ENCODE measurements around the gene RSAD2. TPM values are rescaled to one million over a fixed set of nuclear protein-coding genes. Genes with fewer than 3 reads are reported as not detected.

Gene RSAD2
- total and polyA plus RNA-seq, 9 of the 15 experiments (the other 6 are each of a cell fraction or from before 2014, with no cell fraction given), result 0.15 to 1.4 (median 0.28) TPM

DNA sequence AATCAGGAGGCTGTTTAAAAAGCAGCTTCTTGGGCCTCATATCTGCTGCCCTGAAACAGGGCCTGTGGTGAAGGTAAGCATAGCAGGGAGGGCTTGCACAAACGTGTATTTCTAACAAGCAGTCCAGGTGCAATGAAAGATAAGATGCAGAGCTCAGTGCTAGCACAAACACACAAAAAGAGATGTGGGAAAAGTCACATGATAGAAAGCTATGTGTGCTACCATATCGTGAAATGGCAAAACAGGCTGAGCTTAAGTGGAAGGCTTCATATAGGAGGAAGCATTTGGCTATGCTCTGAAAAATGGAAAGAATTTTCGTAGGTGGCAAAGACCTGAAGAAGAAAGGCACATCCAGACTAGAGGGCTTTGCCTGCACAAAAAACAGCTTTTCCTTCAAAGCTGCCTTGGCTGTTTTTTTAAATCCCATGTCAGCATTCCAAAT, 10.2 kb downstream of the RSAD2 start (continued):
- TF ChIP-seq, protein P1, sequence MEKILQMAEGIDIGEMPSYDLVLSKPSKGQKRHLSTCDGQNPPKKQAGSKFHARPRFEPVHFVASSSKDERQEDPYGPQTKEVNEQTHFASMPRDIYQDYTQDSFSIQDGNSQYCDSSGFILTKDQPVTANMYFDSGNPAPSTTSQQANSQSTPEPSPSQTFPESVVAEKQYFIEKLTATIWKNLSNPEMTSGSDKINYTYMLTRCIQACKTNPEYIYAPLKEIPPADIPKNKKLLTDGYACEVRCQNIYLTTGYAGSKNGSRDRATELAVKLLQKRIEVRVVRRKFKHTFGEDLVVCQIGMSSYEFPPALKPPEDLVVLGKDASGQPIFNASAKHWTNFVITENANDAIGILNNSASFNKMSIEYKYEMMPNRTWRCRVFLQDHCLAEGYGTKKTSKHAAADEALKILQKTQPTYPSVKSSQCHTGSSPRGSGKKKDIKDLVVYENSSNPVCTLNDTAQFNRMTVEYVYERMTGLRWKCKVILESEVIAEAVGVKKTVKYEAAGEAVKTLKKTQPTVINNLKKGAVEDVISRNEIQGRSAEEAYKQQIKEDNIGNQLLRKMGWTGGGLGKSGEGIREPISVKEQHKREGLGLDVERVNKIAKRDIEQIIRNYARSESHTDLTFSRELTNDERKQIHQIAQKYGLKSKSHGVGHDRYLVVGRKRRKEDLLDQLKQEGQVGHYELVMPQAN (IDR thresholded peaks at IDR 0.05; ENCODE audit: borderline replicate concordance), result no peak
- TF ChIP-seq ZNF766 (CRISPR knock-in tag; conservative IDR thresholded peaks at IDR 0.05) (peak; percentile 70), MAZ (CRISPR knock-in tag; conservative IDR thresholded peaks at IDR 0.05 in 1 of 2, IDR thresholded peaks at IDR 0.05 in 1 of 2) (peak; percentile 61 to 70), HDAC2 (IDR thresholded peaks at IDR 0.05) (peak; percentile 95), ZNF696 (CRISPR knock-in tag; conservative IDR thresholded peaks at IDR 0.05) (no peak), FIP1L1 (IDR thresholded peaks at IDR 0.05; ENCODE audit: low read depth, low read length, poor library complexity, severe bottlenecking) (no peak), CTBP1 (IDR thresholded peaks at IDR 0.05; ENCODE audit: borderline replicate concordance) (peak; percentile 95), TEAD4 (IDR thresholded peaks at IDR 0.05; ENCODE audit: low read length) (peak; percentile 97), TEAD4 (CRISPR knock-in tag; IDR thresholded peaks at IDR 0.05; ENCODE audit: borderline replicate concordance) (no peak), ZNF282 (CRISPR knock-in tag; IDR thresholded peaks at IDR 0.05) (no peak), POLR3G (IDR thresholded peaks at IDR 0.05; ENCODE audit: extremely low read depth, insufficient read length, insufficient replicate concordance) (no peak), ZNF780A (CRISPR knock-in tag; IDR thresholded peaks at IDR 0.05) (no peak), ARID2 (IDR thresholded peaks at IDR 0.05) (no peak)
- TF ChIP-seq, protein P2, sequence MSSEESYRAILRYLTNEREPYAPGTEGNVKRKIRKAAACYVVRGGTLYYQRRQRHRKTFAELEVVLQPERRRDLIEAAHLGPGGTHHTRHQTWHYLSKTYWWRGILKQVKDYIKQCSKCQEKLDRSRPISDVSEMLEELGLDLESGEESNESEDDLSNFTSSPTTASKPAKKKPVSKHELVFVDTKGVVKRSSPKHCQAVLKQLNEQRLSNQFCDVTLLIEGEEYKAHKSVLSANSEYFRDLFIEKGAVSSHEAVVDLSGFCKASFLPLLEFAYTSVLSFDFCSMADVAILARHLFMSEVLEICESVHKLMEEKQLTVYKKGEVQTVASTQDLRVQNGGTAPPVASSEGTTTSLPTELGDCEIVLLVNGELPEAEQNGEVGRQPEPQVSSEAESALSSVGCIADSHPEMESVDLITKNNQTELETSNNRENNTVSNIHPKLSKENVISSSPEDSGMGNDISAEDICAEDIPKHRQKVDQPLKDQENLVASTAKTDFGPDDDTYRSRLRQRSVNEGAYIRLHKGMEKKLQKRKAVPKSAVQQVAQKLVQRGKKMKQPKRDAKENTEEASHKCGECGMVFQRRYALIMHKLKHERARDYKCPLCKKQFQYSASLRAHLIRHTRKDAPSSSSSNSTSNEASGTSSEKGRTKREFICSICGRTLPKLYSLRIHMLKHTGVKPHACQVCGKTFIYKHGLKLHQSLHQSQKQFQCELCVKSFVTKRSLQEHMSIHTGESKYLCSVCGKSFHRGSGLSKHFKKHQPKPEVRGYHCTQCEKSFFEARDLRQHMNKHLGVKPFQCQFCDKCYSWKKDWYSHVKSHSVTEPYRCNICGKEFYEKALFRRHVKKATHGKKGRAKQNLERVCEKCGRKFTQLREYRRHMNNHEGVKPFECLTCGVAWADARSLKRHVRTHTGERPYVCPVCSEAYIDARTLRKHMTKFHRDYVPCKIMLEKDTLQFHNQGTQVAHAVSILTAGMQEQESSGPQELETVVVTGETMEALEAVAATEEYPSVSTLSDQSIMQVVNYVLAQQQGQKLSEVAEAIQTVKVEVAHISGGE (CRISPR knock-in tag; IDR thresholded peaks at IDR 0.05), result no peak
